ENCODE results near the gene CFAP92.

DNA sequence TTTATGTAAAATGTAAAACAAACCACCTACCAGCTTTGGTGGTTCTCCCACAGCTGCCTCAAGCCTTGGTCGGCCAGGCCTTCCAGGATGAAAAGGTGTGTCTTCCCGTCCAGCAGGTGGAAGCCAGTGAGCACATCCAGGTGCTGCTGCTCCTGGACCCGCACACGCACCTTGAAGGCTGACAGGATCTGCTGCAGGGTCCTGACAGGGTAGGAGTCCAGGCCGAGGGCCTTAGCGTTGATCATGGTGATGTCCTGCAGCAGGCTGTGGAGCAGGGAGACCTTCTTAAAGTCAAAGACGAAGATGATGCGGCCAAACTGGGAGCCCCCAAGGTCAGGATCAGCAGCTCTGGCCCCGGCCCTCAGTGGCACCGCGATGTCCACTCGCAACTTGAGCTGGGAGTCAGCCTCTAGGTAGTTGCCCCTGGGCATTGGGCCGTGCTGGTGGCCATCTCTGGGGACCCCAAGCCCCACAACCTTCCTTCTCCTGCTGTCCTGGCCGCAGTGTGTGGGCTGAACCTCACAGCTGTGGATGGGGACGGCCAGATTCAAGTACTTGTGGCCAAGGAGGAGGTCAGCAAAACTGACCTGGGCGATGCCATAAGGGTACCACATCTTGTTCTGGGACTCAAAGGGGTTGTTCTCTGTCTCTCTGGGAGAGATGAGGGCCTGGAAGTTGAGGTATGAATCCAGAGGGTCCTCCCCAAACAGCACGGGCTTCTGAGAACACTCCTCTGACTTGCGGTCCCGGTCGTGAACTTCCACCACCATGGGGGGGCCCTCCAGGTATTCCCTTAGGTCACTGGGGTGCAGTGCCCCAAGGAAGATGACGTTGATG is 48.6 kb downstream of the CFAP92 start:
- TF ChIP-seq POLR2AphosphoS5 (IDR thresholded peaks at IDR 0.05; ENCODE audit: low read depth, low read length) (no peak), REST (IDR thresholded peaks at IDR 0.05; ENCODE audit: insufficient read depth in 1 of 2, low read depth in 2 of 2, low read length in 2 of 2) (no peak), TAF1 (IDR thresholded peaks at IDR 0.05; ENCODE audit: borderline replicate concordance, insufficient read depth, low read length) (no peak), SIN3A (IDR thresholded peaks at IDR 0.05; ENCODE audit: borderline replicate concordance, insufficient read depth, low read length) (no peak), FOXP2 (optimal IDR thresholded peaks at IDR 0.05; ENCODE audit: borderline replicate concordance, extremely low read depth, extremely low read length, insufficient read depth) (no peak)

All from PFSK-1 (cell line).